GM18909 (cell line): ENCODE data around the gene PLAU.
"Not testable (repeated sequence)": the region's sequence is repeated elsewhere in the genome, so short reads cannot be mapped to it uniquely, and the experiment has no call there.

Experiments used
- ATAC-seq: cut with Tn5 transposase; IDR thresholded peaks from one replicate; pipeline ENCODE4 v1.9.1; 2021; ENCODE audit warnings: mild to moderate bottlenecking; ENCODE audit not compliant: unreplicated experiment, poor library complexity

Gene PLAU

GRCh38 chr10:73876157-73876556 is 34.8 kb upstream of the PLAU start:
- ATAC-seq, result no peak

- ATAC-seq, result no peak
Measured at GRCh38 chr10:73876566-73876965, 34.4 kb upstream of the PLAU start.

DNA sequence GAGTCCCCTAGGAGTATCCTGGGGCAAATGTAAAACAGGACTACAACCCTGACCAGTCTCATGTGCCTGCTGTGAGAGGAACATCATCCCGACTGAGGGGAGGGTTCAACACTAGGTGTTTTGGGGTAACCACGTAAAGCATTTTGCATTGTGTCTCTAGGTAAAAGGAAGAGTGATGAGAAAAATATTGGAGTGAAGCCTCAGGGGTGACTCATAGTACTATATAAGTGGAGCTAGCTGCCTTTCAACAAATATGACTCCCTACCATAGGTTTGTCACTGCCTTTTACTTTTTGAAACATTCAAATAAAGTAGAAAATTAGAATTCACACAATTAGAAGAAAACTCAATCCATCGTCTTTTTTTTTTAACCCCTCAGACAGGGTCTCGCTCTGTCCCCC is 34.0 kb upstream of the PLAU start:
- ATAC-seq, result no peak

DNA sequence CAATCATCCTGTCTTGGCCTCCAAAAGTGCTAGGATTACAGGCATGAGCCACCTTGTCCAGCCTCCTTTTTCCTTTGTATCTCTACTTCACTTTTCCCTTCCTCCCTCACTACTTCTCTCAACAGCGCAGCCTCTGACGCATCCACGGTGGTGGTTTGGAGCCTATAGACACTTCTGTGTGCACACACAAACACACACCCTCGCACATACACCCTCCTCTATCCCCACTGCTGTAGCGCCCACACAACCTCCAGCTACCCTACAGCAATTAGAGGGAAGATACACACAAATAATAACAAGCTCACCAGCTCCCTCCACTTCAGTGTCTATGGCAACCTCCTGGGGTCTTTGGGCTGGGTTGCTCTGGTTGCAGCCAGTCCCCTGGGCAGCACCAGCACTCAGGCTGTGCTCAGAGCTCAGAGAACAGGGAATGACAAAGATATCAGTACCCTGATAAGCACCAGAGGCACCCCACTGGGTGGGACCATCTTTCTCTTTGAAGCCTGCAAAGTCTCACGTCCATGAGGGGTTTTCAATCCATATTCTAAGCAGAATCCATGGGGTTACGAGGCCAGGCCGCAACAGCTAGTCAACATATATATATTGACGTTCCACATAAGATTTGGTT is 33.3 kb upstream of the PLAU start:
- no peak for ATAC-seq

- no peak for ATAC-seq
Measured at GRCh38 chr10:73878365-73878764, 32.6 kb upstream of the PLAU start.

DNA sequence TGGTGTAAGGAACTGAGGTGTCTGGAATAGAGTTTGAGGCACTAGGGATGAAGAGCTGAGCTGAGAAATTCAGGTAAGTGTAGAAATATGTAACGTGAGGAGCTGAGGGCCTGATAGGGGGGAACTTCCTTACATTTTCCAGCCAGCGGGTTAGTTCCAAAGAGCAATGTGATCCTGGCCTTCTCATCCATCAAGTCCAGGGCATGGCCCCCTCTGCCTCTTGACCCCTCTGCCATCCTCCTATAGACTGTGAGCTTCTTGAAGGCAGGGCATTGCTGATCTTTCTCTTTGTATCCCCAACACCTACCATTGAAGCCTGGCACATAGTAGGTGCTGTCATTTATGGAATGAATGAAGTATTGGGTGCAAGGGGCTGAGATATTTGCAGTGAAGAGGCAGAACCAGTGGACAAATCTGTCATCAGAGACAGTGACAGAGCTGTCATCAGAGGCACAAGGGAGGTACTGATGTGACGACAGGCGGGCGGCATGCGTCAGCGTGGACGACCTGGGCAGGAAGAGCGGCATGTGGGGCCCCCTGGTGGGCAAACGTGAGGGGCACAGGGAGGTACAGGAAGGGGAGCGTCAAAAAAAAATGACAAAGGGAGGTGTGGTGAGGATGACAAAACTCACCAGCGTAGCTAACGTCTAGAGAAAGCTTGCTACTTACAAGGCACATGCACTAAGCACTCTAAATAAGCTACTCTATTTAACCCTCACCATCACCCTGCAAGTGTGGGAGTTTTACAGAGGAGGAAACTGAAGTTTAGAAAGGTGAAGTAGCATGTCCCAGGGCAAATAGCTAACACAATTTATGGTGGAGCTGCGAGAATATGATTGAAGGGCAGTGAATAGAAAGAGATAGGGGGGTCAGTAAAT is 31.4 kb upstream of the PLAU start:
- ATAC-seq, result peak; percentile 83

DNA sequence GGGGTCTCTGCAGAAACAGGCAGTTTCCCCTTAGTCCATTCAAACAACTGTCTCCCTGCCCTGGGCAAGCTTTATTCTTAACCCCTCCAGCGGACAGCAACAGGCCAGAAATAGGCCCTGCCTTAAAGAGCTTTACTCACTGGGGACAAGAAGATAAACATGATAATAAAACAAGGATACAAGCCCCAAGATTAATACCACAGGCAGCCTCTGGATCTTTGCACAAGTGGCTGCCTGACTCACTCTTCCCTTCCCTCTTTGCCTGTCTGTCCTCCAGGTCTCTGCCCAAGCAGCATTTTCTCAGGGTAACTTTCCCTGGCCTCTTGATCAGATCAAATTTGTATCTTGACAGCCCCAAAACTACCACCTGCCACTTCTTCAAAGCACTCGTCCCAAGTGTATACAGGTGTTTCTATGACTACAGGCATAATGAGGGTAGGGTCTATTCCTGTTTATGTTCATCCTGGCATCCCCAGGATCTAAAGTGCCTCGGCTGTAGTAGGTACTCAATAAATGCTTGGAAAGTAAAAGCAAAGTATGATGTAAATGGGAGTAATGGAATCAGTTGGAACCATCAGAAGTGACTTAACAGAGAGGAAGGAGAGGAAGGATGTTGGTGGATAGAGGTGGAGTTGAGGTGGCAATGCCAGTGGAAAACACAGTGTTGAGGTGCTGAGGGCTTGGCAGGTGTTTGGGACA is 29.6 kb upstream of the PLAU start:
- no peak for ATAC-seq

- ATAC-seq, result no peak
Measured at GRCh38 chr10:73884017-73884416, 26.9 kb upstream of the PLAU start.

GRCh38 chr10:73886085-73886529 is 24.8 kb upstream of the PLAU start:
- ATAC-seq, result peak; percentile 52

GRCh38 chr10:73886661-73887293 is 24.2 kb upstream of the PLAU start:
- no peak for ATAC-seq

- no peak for ATAC-seq
Measured at GRCh38 chr10:73887294-73888039, 23.5 kb upstream of the PLAU start.

- ATAC-seq, result no peak
Measured at GRCh38 chr10:73888514-73888913, 22.4 kb upstream of the PLAU start.

DNA sequence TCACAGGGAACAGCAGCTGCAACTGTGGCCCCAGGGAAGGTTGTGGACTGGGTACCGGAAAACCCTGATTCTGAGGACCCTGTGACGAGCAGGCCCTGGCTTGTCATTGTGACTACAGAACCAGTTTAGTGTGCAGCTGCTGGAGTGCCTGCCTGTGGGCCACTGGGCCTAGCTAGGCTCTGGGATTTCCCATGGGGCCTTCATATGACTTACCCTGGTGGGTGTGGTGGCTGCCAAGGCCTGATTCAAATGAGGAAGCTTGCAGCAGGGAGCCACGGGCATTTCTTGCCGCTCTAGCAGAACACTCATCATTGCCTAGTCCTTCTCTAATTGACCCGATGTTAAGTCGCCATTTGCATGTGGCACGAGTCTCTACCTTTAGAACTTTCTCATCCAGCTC is 21.9 kb upstream of the PLAU start:
- no peak for ATAC-seq

DNA sequence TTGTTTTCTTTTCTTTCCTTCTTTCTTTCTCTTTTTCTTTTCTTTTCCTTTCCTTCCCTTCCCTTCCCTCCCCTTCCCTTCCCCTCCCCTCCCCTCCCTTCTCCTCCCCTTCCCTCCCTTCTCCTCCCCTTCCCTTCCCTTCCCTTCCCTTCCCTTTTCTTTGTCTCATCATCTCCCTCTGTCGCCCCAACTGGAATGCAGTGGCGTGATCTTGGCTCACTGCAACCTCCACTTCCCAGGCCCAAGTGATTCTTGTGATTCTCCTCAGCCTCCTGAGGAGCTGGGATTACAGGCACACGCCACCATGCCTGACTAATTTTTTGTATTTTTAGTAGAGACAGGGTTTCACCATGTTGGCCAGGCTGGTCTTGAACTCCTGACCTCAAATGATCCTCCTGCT is 21.5 kb upstream of the PLAU start:
- ATAC-seq, result not testable (repeated sequence)

- ATAC-seq, result no peak
Measured at GRCh38 chr10:73890261-73890660, 20.7 kb upstream of the PLAU start.

DNA sequence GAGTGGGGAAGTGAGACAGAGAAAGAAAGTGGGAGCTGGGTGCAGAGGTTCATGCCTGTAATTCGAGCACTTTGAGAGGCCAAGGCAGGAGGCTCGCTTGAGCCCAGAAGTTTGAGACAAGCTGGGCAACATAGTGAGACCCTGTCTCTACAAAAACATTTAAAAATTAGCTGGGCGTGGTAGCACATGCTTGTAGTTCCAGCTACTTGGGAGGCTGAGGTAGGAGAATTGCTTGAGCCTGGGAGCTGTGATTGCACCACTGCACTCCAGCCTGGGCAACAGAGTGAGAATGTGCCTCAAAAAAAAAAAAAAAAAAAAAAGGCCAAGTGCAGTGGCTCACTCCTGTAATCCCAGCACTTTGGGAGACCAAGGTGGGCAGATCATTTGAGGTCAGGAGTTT is 20.1 kb upstream of the PLAU start:
- not testable (repeated sequence) for ATAC-seq

- no peak for ATAC-seq
Measured at GRCh38 chr10:73891540-73891939, 19.4 kb upstream of the PLAU start.

- no peak for ATAC-seq
Measured at GRCh38 chr10:73892310-73893030, 18.5 kb upstream of the PLAU start.

DNA sequence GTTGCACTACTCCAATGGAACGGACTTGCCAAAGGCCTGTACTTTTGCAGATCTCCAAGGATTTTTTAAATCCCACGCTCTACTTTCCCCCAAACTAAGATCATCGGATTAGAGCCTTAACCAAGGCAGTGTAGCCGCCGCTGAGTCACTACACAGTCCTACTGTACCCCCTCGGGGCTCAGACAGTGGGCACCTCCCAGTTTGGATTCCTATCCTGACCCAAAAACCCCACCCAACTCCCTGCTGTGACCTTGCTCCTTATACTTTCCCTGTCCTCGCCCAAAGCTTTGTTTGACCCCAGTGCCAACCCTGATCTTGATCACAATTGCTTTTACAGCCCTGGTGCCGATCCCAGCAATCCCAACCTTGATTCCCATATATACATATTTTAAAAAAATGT is 17.5 kb upstream of the PLAU start:
- ATAC-seq, result no peak
